ENCODE measurements around the gene CAPRIN1.

CAPRIN1 gene

GRCh38 chr11:34114471-34114870 lies 62.9 kb downstream of the CAPRIN1 start:
- Histone ChIP-seq H3K36me3 (ENCODE audit: control insufficient read depth, insufficient read depth, low read length) (peaks cover 31% of the 10 kb centered on the region), H3K9ac (ENCODE audit: low read length) (no peak overlapping the region), H2BK120ac (ENCODE audit: low read depth, low read length) (no peak overlapping the region), H3K27me3 (ENCODE audit: insufficient read depth, low read length, poor library complexity) (no peaks in the 10 kb centered on the region), H3K4me3 (ENCODE audit: low read length) (no peak overlapping the region), H2BK5ac (ENCODE audit: low read length) (no peak overlapping the region), H3K56ac (ENCODE audit: low read length) (no peak overlapping the region), H3K79me1 (ENCODE audit: low read length) (peaks cover 2% of the 10 kb centered on the region), H4K5ac (ENCODE audit: low read length) (no peak overlapping the region), H3K79me2 (ENCODE audit: control insufficient read depth, insufficient read depth, low read length) (no peaks in the 10 kb centered on the region), H3K23ac (ENCODE audit: low read length) (no peak overlapping the region), H2BK15ac (replicated peaks; ENCODE audit: low read depth) (no peak overlapping the region), H4K8ac (ENCODE audit: low read depth, low read length) (no peak overlapping the region), H3K27ac (ENCODE audit: low read depth, low read length) (no peak overlapping the region), H3K4ac (ENCODE audit: low read depth, low read length) (no peak overlapping the region), H3K4me1 (ENCODE audit: control insufficient read depth, low read depth, low read length) (no peaks in the 10 kb centered on the region), H3K18ac (ENCODE audit: low read length) (no peak overlapping the region), H3K4me2 (ENCODE audit: low read length) (no peak overlapping the region), H2AK5ac (ENCODE audit: low read length) (no peak overlapping the region)
- DNase-seq = no peak
- no CpG with 5 or more reads among the region's 5 CpGs for WGBS (ENCODE audit: extremely low coverage, insufficient coverage, low lambda C conversion rate)

GRCh38 chr11:34120651-34121050 lies 69.1 kb downstream of the CAPRIN1 start:
- H3K36me3 ChIP-seq (ENCODE audit: control insufficient read depth, insufficient read depth, low read length) = peaks cover 23% of the 10 kb centered on the region
- H3K4me2 ChIP-seq (ENCODE audit: low read length) = no peak overlapping the region
- no peaks in the 10 kb centered on the region for H3K79me2 ChIP-seq (ENCODE audit: control insufficient read depth, insufficient read depth, low read length)
- H2BK5ac ChIP-seq (ENCODE audit: low read length) = no peak overlapping the region
- no peak overlapping the region for H4K5ac ChIP-seq (ENCODE audit: low read length)
- no peaks in the 10 kb centered on the region for H3K4me1 ChIP-seq (ENCODE audit: control insufficient read depth, low read depth, low read length)
- no peak overlapping the region for H2AK5ac ChIP-seq (ENCODE audit: low read length)
- no peak for DNase-seq
- H2BK15ac ChIP-seq (replicated peaks; ENCODE audit: low read depth) = no peak overlapping the region
- no peaks in the 10 kb centered on the region for H3K79me1 ChIP-seq (ENCODE audit: low read length)
- no peak overlapping the region for H3K4ac ChIP-seq (ENCODE audit: low read depth, low read length)
- no peaks in the 10 kb centered on the region for H3K27me3 ChIP-seq (ENCODE audit: insufficient read depth, low read length, poor library complexity)
- no peak overlapping the region for H4K8ac ChIP-seq (ENCODE audit: low read depth, low read length)
- no peak overlapping the region for H3K27ac ChIP-seq (ENCODE audit: low read depth, low read length)
- no peak overlapping the region for H3K23ac ChIP-seq (ENCODE audit: low read length)
- no peak overlapping the region for H3K4me3 ChIP-seq (ENCODE audit: low read length)
- H3K56ac ChIP-seq (ENCODE audit: low read length) = no peak overlapping the region
- no CpG with 5 or more reads among the region's 4 CpGs for WGBS (ENCODE audit: extremely low coverage, insufficient coverage, low lambda C conversion rate)
- no peak overlapping the region for H3K18ac ChIP-seq (ENCODE audit: low read length)
- H2BK120ac ChIP-seq (ENCODE audit: low read depth, low read length) = no peak overlapping the region
- H3K9ac ChIP-seq (ENCODE audit: low read length) = no peak overlapping the region

GRCh38 chr11:34124885-34125668 lies 73.5 kb downstream of the CAPRIN1 start:
- Histone ChIP-seq H3K4me3 (ENCODE audit: low read length) (no peak overlapping the region), H2BK5ac (ENCODE audit: low read length) (no peak overlapping the region), H3K4ac (ENCODE audit: low read depth, low read length) (no peak overlapping the region), H3K18ac (ENCODE audit: low read length) (no peak overlapping the region), H4K5ac (ENCODE audit: low read length) (no peak overlapping the region), H3K79me1 (ENCODE audit: low read length) (no peaks in the 10 kb centered on the region), H2BK15ac (replicated peaks; ENCODE audit: low read depth) (no peak overlapping the region), H3K27ac (ENCODE audit: low read depth, low read length) (no peak overlapping the region), H3K9ac (ENCODE audit: low read length) (no peak overlapping the region), H3K23ac (ENCODE audit: low read length) (no peak overlapping the region), H3K4me1 (ENCODE audit: control insufficient read depth, low read depth, low read length) (no peaks in the 10 kb centered on the region), H4K8ac (ENCODE audit: low read depth, low read length) (no peak overlapping the region), H3K79me2 (ENCODE audit: control insufficient read depth, insufficient read depth, low read length) (no peaks in the 10 kb centered on the region), H3K56ac (ENCODE audit: low read length) (no peak overlapping the region), H3K27me3 (ENCODE audit: insufficient read depth, low read length, poor library complexity) (no peaks in the 10 kb centered on the region), H2AK5ac (ENCODE audit: low read length) (no peak overlapping the region), H3K4me2 (ENCODE audit: low read length) (no peak overlapping the region), H2BK120ac (ENCODE audit: low read depth, low read length) (no peak overlapping the region), H3K36me3 (ENCODE audit: control insufficient read depth, insufficient read depth, low read length) (peaks cover 21% of the 10 kb centered on the region)
- no CpG with 5 or more reads among the region's 4 CpGs for WGBS (ENCODE audit: extremely low coverage, insufficient coverage, low lambda C conversion rate)
- DNase-seq = no peak

GRCh38 chr11:34126959-34127848 lies 75.7 kb downstream of the CAPRIN1 start:
- Histone ChIP-seq H3K36me3 (ENCODE audit: control insufficient read depth, insufficient read depth, low read length) (peaks cover 14% of the 10 kb centered on the region), H3K79me2 (ENCODE audit: control insufficient read depth, insufficient read depth, low read length) (no peaks in the 10 kb centered on the region), H2AK5ac (ENCODE audit: low read length) (no peak overlapping the region), H4K5ac (ENCODE audit: low read length) (no peak overlapping the region), H3K4me2 (ENCODE audit: low read length) (no peak overlapping the region), H2BK5ac (ENCODE audit: low read length) (no peak overlapping the region), H3K4me1 (ENCODE audit: control insufficient read depth, low read depth, low read length) (no peaks in the 10 kb centered on the region), H3K4ac (ENCODE audit: low read depth, low read length) (no peak overlapping the region), H2BK15ac (replicated peaks; ENCODE audit: low read depth) (no peak overlapping the region), H3K23ac (ENCODE audit: low read length) (no peak overlapping the region), H3K27ac (ENCODE audit: low read depth, low read length) (no peak overlapping the region), H3K4me3 (ENCODE audit: low read length) (no peak overlapping the region), H3K18ac (ENCODE audit: low read length) (no peak overlapping the region), H3K27me3 (ENCODE audit: insufficient read depth, low read length, poor library complexity) (no peaks in the 10 kb centered on the region), H3K79me1 (ENCODE audit: low read length) (no peaks in the 10 kb centered on the region), H3K56ac (ENCODE audit: low read length) (no peak overlapping the region), H4K8ac (ENCODE audit: low read depth, low read length) (no peak overlapping the region), H3K9ac (ENCODE audit: low read length) (no peak overlapping the region), H2BK120ac (ENCODE audit: low read depth, low read length) (no peak overlapping the region)
- DNase-seq = no peak
- WGBS (ENCODE audit: extremely low coverage, insufficient coverage, low lambda C conversion rate) = no CpG with 5 or more reads among the region's 12 CpGs

- Histone ChIP-seq H3K4me3 (ENCODE audit: low read length) (no peak overlapping the region), H2BK120ac (ENCODE audit: low read depth, low read length) (no peak overlapping the region), H3K79me2 (ENCODE audit: control insufficient read depth, insufficient read depth, low read length) (no peaks in the 10 kb centered on the region), H2BK15ac (replicated peaks; ENCODE audit: low read depth) (no peak overlapping the region), H3K18ac (ENCODE audit: low read length) (no peak overlapping the region), H2AK5ac (ENCODE audit: low read length) (no peak overlapping the region), H4K8ac (ENCODE audit: low read depth, low read length) (no peak overlapping the region), H3K79me1 (ENCODE audit: low read length) (no peaks in the 10 kb centered on the region), H3K56ac (ENCODE audit: low read length) (no peak overlapping the region), H4K5ac (ENCODE audit: low read length) (no peak overlapping the region), H3K4ac (ENCODE audit: low read depth, low read length) (no peak overlapping the region), H3K9ac (ENCODE audit: low read length) (no peak overlapping the region), H2BK5ac (ENCODE audit: low read length) (no peak overlapping the region), H3K36me3 (ENCODE audit: control insufficient read depth, insufficient read depth, low read length) (peaks cover 12% of the 10 kb centered on the region), H3K23ac (ENCODE audit: low read length) (no peak overlapping the region), H3K4me1 (ENCODE audit: control insufficient read depth, low read depth, low read length) (no peaks in the 10 kb centered on the region), H3K4me2 (ENCODE audit: low read length) (no peak overlapping the region), H3K27ac (ENCODE audit: low read depth, low read length) (no peak overlapping the region), H3K27me3 (ENCODE audit: insufficient read depth, low read length, poor library complexity) (no peaks in the 10 kb centered on the region)
- no peak for DNase-seq
- WGBS (ENCODE audit: extremely low coverage, insufficient coverage, low lambda C conversion rate) = no CpG with 5 or more reads among the region's 3 CpGs
These were observed 77.3 kb downstream of the CAPRIN1 start for GRCh38 chr11:34128824-34129223.
